Panc1 (cell line): ENCODE measurements around the gene TBC1D7. TPM values are rescaled to one million over a fixed set of nuclear protein-coding genes. Genes with fewer than 3 reads are reported as not detected.

Experiments
- ATAC-seq: fragments of 200-7000 bp; cut with Tn5 transposase; 2 replicates; pipeline ENCODE4 v1.9.1; 2020; ENCODE audit warnings: mild to moderate bottlenecking, moderate library complexity
- BruUV-seq: library from RNA; stranded (reverse); fragments of 400-500 nt; replicated peaks from 2 replicates; lab custom pipeline; 2021; lab: Mats Ljungman, UMichigan
- CTCF ChIA-PET: fragments of 300-600 bp; sonication (Branson Sonifier 250); formaldehyde crosslinking; loops from one replicate; lab custom pipeline; 2022; ENCODE audit warnings: antibody characterized with exemption; lab: Charles Lee
- POLR2A ChIA-PET: fragments of 300-600 bp; sonication (Branson Sonifier 250); formaldehyde crosslinking; loops from one replicate; lab custom pipeline; 2022; ENCODE audit warnings: antibody characterized with exemption; lab: Charles Lee
- DNase-seq: peaks from one replicate; pipeline ENCODE4 v3.0.0-alpha.2; 2010; ENCODE audit warnings: low read depth, low spot score
- H3K27ac ChIP-seq: 2 replicates; pipeline ENCODE4 v1.5.1; 2011; ENCODE audit warnings: mild to moderate bottlenecking, low read length, inconsistent platforms
- H3K27me3 ChIP-seq: fragments of 200-500 bp; sonication (Bioruptor generic); 2 replicates; pipeline ENCODE4 v1.6.0; 2014; ENCODE audit warnings: low read length, inconsistent platforms; ENCODE audit not compliant: control insufficient read depth, insufficient read depth
- H3K36me3 ChIP-seq: fragments of 200-500 bp; sonication (Bioruptor generic); 2 replicates; pipeline ENCODE4 v1.5.1; 2014; ENCODE audit warnings: inconsistent platforms, mild to moderate bottlenecking, low read length, moderate library complexity; ENCODE audit not compliant: control insufficient read depth, insufficient read depth
- H3K4me1 ChIP-seq: 2 replicates; pipeline ENCODE4 v1.5.1; 2011; ENCODE audit warnings: inconsistent platforms, mild to moderate bottlenecking, low read length, moderate library complexity; ENCODE audit not compliant: control insufficient read depth, insufficient read depth
- H3K4me3 ChIP-seq, 2 experiments: 2 replicates each; pipeline ENCODE4 v1.5.1; 2011 to 2012; ENCODE audit warnings: low read depth in 2 of 2, low read length in 2 of 2, mild to moderate bottlenecking in 2 of 2, inconsistent platforms in 1 of 2, moderate library complexity in 1 of 2
- H3K9me3 ChIP-seq: fragments of 200-500 bp; sonication (Bioruptor generic); 2 replicates; pipeline ENCODE4 v1.5.1; 2014; ENCODE audit warnings: low read depth, mild to moderate bottlenecking, inconsistent platforms, low read length, moderate library complexity; ENCODE audit not compliant: control insufficient read depth, insufficient read depth
- CTCF ChIP-seq: fragments of 450-650 bp; IDR thresholded peaks from 2 replicates; pipeline ENCODE4 v1.5.1; 2017; ENCODE audit warnings: mild to moderate bottlenecking
- POLR2AphosphoS5 ChIP-seq: IDR thresholded peaks from 2 replicates; pipeline ENCODE4 v1.6.1; 2012; ENCODE audit warnings: mild to moderate bottlenecking, low read depth, low read length, moderate library complexity
- REST ChIP-seq, 2 experiments: IDR thresholded peaks; 2 replicates each; pipeline ENCODE4 v1.6.1; 2011 to 2012; ENCODE audit warnings: low read depth in 2 of 2, control low read depth in 1 of 2, low read length in 1 of 2, mild to moderate bottlenecking in 1 of 2, moderate library complexity in 1 of 2; ENCODE audit not compliant: insufficient read depth in 1 of 2
- SIN3A ChIP-seq: IDR thresholded peaks from 2 replicates; pipeline ENCODE4 v1.6.1; 2012; ENCODE audit warnings: low read depth, mild to moderate bottlenecking, low read length, moderate library complexity, borderline replicate concordance; ENCODE audit not compliant: insufficient read depth
- TCF7L2 ChIP-seq: IDR thresholded peaks from 2 replicates; pipeline ENCODE4 v1.6.1; 2011; ENCODE audit warnings: mild to moderate bottlenecking, low read depth, low read length, inconsistent platforms
- in situ Hi-C: cut with HindIII; loops from 2 replicates; pipeline ENCODE4 v1.10.0; 2016; ENCODE audit warnings: low sequenced_read_pairs, low pct_unique_long_range_greater_than_20kb
- intact Hi-C: fragments of 100-400 bp; cut with micrococcal nuclease; formaldehyde crosslinking; loops from one replicate; pipeline ENCODE4 v1.10.0; 2022; ENCODE audit not compliant: unreplicated experiment
- total RNA-seq: library from RNA; stranded (reverse); gene quantifications from one replicate; pipeline ENCODE4 v1.2.1, GENCODE V29; 2021; ENCODE audit not compliant: unreplicated experiment

TBC1D7 gene
- total RNA-seq, 1 experiment from 2014 or later: 27.0 TPM

- intact Hi-C loops (no loop called here), in situ Hi-C loops (no loop called here)
- H3K9me3 ChIP-seq: no peaks in the 10 kb centered on the region
- H3K4me3 ChIP-seq: no peak overlapping the region
- no peaks in the 10 kb centered on the region for H3K27me3 ChIP-seq
- no TSS peak for BruUV-seq
- DNase-seq (no peak), ATAC-seq (no peak)
- H3K4me1 ChIP-seq: no peaks in the 10 kb centered on the region
- POLR2A ChIA-PET: no interaction called here
- no peaks in the 10 kb centered on the region for H3K36me3 ChIP-seq
- CTCF ChIA-PET: no interaction called here
- TF ChIP-seq SIN3A (no peak), CTCF (no peak), REST (IDR thresholded peaks at IDR 0.05; ENCODE audit: insufficient read depth in 1 of 2, low read depth in 2 of 2, low read length in 1 of 2) (no peak), POLR2AphosphoS5 (no peak), TCF7L2 (no peak)
- no peak overlapping the region for H3K27ac ChIP-seq
These were observed 45.8 kb downstream of the TBC1D7 start for GRCh38 chr6:13282393-13283069.

GRCh38 chr6:13281686-13282085 lies 46.7 kb downstream of the TBC1D7 start:
- Histone ChIP-seq H3K36me3 (no peaks in the 10 kb centered on the region), H3K27me3 (no peaks in the 10 kb centered on the region), H3K4me1 (no peaks in the 10 kb centered on the region), H3K9me3 (no peaks in the 10 kb centered on the region), H3K27ac (no peak overlapping the region), H3K4me3 (no peak overlapping the region)
- DNase-seq (no peak), ATAC-seq (no peak)
- ChIA-PET CTCF (no interaction called here), POLR2A (no interaction called here)
- TF ChIP-seq POLR2AphosphoS5: no peak
- TF ChIP-seq REST (IDR thresholded peaks at IDR 0.05; ENCODE audit: insufficient read depth in 1 of 2, low read depth in 2 of 2, low read length in 1 of 2): no peak
- TF ChIP-seq SIN3A: no peak
- TF ChIP-seq TCF7L2: no peak
- no peak for TF ChIP-seq CTCF
- intact Hi-C loops (no loop called here), in situ Hi-C loops (no loop called here)
- no TSS peak for BruUV-seq
